Right lobe of liver (tissue), 6 donors: Measurements from ENCODE around the gene DCHS2. TPM values are rescaled to one million over a fixed set of nuclear protein-coding genes. Genes with fewer than 3 reads are reported as not detected.

Source experiments
- ATAC-seq, 4 donors: fragments of 200-7000 bp; cut with Tn5 transposase; one replicate each; pipeline ENCODE4 v1.9.1; 2020; ENCODE audit warnings: mild to moderate bottlenecking in 4 of 4, moderate library complexity in 4 of 4
- DNase-seq, 3 donors: peaks; one replicate each; pipeline ENCODE4 v3.0.0-alpha.2; 2020
- H3K27ac ChIP-seq, 3 donors: fragments of 200-600 bp; one replicate each; pipeline ENCODE4 v1.8.0; 2022
- H3K27me3 ChIP-seq, 2 donors: fragments of 200-600 bp; one replicate each; pipeline ENCODE4 v1.8.0; 2022
- H3K36me3 ChIP-seq, 4 donors: fragments of 200-600 bp; sonication (generic) in 1 of 4; one replicate each; pipeline versions ENCODE4 v1.5.1 to v1.8.0; 2017 to 2022; ENCODE audit warnings: control low read depth in 1 of 4
- H3K4me1 ChIP-seq, 4 donors: fragments of 200-600 bp; sonication (generic) in 1 of 4; one replicate each; pipeline versions ENCODE4 v1.5.1 to v1.8.0; 2017 to 2022; ENCODE audit warnings: control low read depth in 1 of 4
- H3K4me3 ChIP-seq, 3 donors: fragments of 200-600 bp; one replicate each; pipeline ENCODE4 v1.8.0; 2022
- H3K9me3 ChIP-seq, 4 donors: fragments of 200-600 bp; sonication (generic) in 1 of 4; one replicate each; pipeline versions ENCODE4 v1.5.1 to v1.8.0; 2017 to 2022; ENCODE audit warnings: control low read depth in 1 of 4
- CTCF ChIP-seq, 4 donors: fragments of 200-600 bp in 3 of 4; fragments of 450-650 bp in 1 of 4; IDR thresholded peaks; one replicate each; pipeline versions ENCODE4 v1.5.1 to v1.8.0; 2016 to 2022; ENCODE audit warnings: antibody characterized with exemption in 4 of 4, mild to moderate bottlenecking in 2 of 4
- POLR2A ChIP-seq: fragments of 450-650 bp; IDR thresholded peaks from one replicate; pipeline ENCODE4 v1.6.1; 2017; ENCODE audit warnings: antibody characterized with exemption, mild to moderate bottlenecking
- WGBS: methylation state at CpG from one replicate; pipeline ENCODE4 v1.1.6; 2018; ENCODE audit warnings: low coverage, low lambda C conversion rate; ENCODE audit not compliant: insufficient coverage; ENCODE audit errors: missing lambda C conversion rate; 5-methylcytosine and 5-hydroxymethylcytosine counted together
- intact Hi-C, 2 donors: fragments of 100-400 bp; cut with DNase I; formaldehyde crosslinking; loops; one replicate each; pipeline versions ENCODE4 v1.11.2 to v1.14.1; 2022
- total RNA-seq, 6 experiments: library from RNA; depleted of rRNA in 2 of 6; stranded (reverse); fragments of >200 nt in 2 of 6; fragmentation: NEBNext Ultra II Directional in 3 of 6; extraction: Animal tissue kit (Norgen Biotek cat#: 25700) in 3 of 6; gene quantifications; one replicate each; pipeline versions ENCODE4 v1.1.0 to v1.2.4, GENCODE V29; 2016 to 2023
- donor health status: DM: no; HTN: yes; CAD: no.
- donor health status: DM: no; HTN: no; CAD: no.
- donor health status: DM: no; HTN: no; CAD: no.
- donor health status: DM: no; HTN: yes; CAD: no.
- donor health status: DM: no; HTN: yes; CAD: no.

DCHS2 gene
- total RNA-seq, 6 experiments from 2014 or later = 0.07 to 0.37 (median 0.12) TPM; not detected in 1

- WGBS = 60% methylated on average over 2 of the region's 5 CpGs
- no peak overlapping the region for H3K27ac ChIP-seq
- no peaks in the 10 kb centered on the region for H3K27me3 ChIP-seq
- no peak for DNase-seq
- H3K9me3 ChIP-seq = no peaks in the 10 kb centered on the region
- no peak for ATAC-seq
- no peak overlapping the region for H3K4me3 ChIP-seq
- peaks cover 0 to 2% (median 0%) of the 10 kb centered on the region in 4 donors for H3K4me1 ChIP-seq
- H3K36me3 ChIP-seq = no peaks in the 10 kb centered on the region
- TF ChIP-seq CTCF (IDR thresholded peaks at IDR 0.05) (no peak), POLR2A (no peak)
- intact Hi-C loops = no loop called here
Measured at GRCh38 chr4:154466336-154466735, 25.3 kb downstream of the DCHS2 start.

- Histone ChIP-seq H3K36me3 (no peaks in the 10 kb centered on the region), H3K9me3 (no peaks in the 10 kb centered on the region), H3K4me1 (no peaks in the 10 kb centered on the region), H3K27me3 (no peaks in the 10 kb centered on the region), H3K4me3 (no peak overlapping the region), H3K27ac (no peak overlapping the region)
- ATAC-seq (no peak), DNase-seq (no peak)
- WGBS = 76% methylated on average over 4 of the region's 6 CpGs
- intact Hi-C loops = no loop called here
- no peak for TF ChIP-seq POLR2A
- TF ChIP-seq CTCF (IDR thresholded peaks at IDR 0.05) = no peak
Measured at GRCh38 chr4:154465085-154465484, 26.5 kb downstream of the DCHS2 start.

- Histone ChIP-seq H3K27ac (no peak overlapping the region), H3K4me3 (no peak overlapping the region), H3K36me3 (no peaks in the 10 kb centered on the region), H3K27me3 (no peaks in the 10 kb centered on the region), H3K9me3 (no peaks in the 10 kb centered on the region), H3K4me1 (no peaks in the 10 kb centered on the region)
- WGBS = no CpG with 5 or more reads among the region's 1 CpG
- intact Hi-C loops = no loop called here
- DNase-seq = no peak
- no peak for ATAC-seq
- TF ChIP-seq POLR2A = no peak
- TF ChIP-seq CTCF (IDR thresholded peaks at IDR 0.05) = no peak
Measured at GRCh38 chr4:154464654-154465053, 26.9 kb downstream of the DCHS2 start.

- no peaks in the 10 kb centered on the region for H3K36me3 ChIP-seq
- H3K9me3 ChIP-seq = no peaks in the 10 kb centered on the region
- no peak overlapping the region for H3K4me3 ChIP-seq
- H3K27me3 ChIP-seq = no peaks in the 10 kb centered on the region
- DNase-seq (no peak), ATAC-seq (no peak)
- H3K4me1 ChIP-seq = no peaks in the 10 kb centered on the region
- intact Hi-C loops = no loop called here
- WGBS = 82% methylated on average over 3 of the region's 3 CpGs
- no peak overlapping the region for H3K27ac ChIP-seq
- TF ChIP-seq POLR2A (no peak), CTCF (IDR thresholded peaks at IDR 0.05) (no peak)
Measured at GRCh38 chr4:154462081-154462810, 29.4 kb downstream of the DCHS2 start.
